ENCODE data around the gene MLLT1. TPM values are rescaled to one million over a fixed set of nuclear protein-coding genes. Genes with fewer than 3 reads are reported as not detected.

Gene MLLT1
- total RNA-seq, 1 experiment from 2014 or later, result 54.9 TPM

- peaks cover 14% of the 10 kb centered on the region for H3K9me3 ChIP-seq (ENCODE audit: control insufficient read depth, low read depth, low read length)
- no peak overlapping the region for H2AK5ac ChIP-seq (ENCODE audit: insufficient read length, low read length)
- Mint-ChIP-seq H3K36me3 (ENCODE audit: insufficient read depth in 1 of 3, low read depth in 3 of 3) (peaks cover 46 to 54% (median 47%) of the 10 kb centered on the region in 3 experiments), H3K4me3 (no peak overlapping the region), H3K27ac (no peak overlapping the region), H3K9me3 (peaks cover 53 to 70% of the 10 kb centered on the region in 2 experiments), H3K27me3 (ENCODE audit: low read depth) (peaks cover 33% of the 10 kb centered on the region), H3K4me1 (peaks cover 5 to 6% of the 10 kb centered on the region in 2 experiments)
- peaks cover 6% of the 10 kb centered on the region for H4K20me1 ChIP-seq (ENCODE audit: control insufficient read depth, insufficient read depth, insufficient read length)
- H3K23ac ChIP-seq (ENCODE audit: insufficient read length, low read depth, low read length), result no peak overlapping the region
- no peaks in the 10 kb centered on the region for H3K79me1 ChIP-seq (ENCODE audit: insufficient read depth, low read depth, low read length, poor library complexity, severe bottlenecking)
- no peak overlapping the region for H3T11ph ChIP-seq (ENCODE audit: low read length)
- no peak overlapping the region for H2BK15ac ChIP-seq (ENCODE audit: low read depth, low read length)
- H2BK5ac ChIP-seq (ENCODE audit: insufficient read length, low read length), result no peak overlapping the region
- H3K18ac ChIP-seq (ENCODE audit: insufficient read length, low read depth, low read length), result no peak overlapping the region
- H3K14ac ChIP-seq (ENCODE audit: insufficient read depth, low read length), result no peak overlapping the region
- no peak overlapping the region for H4K5ac ChIP-seq (ENCODE audit: insufficient read length, low read depth, low read length)
- H4K8ac ChIP-seq (replicated peaks; ENCODE audit: insufficient read length, low read depth, low read length), result no peak overlapping the region
- no peak overlapping the region for H3K56ac ChIP-seq (ENCODE audit: insufficient read length, low read depth, low read length)
- peaks cover 6% of the 10 kb centered on the region for H3K23me2 ChIP-seq (ENCODE audit: insufficient read length, low read depth, low read length, poor library complexity, severe bottlenecking)
- no CpG with 5 or more reads among the region's 5 CpGs for WGBS (ENCODE audit: extremely low coverage, insufficient read length, low lambda C conversion rate)
- no peak overlapping the region for H2AFZ ChIP-seq (ENCODE audit: low read length)
- no peak overlapping the region for H3K4ac ChIP-seq (ENCODE audit: low read depth, low read length)
- no peak overlapping the region for H3K27ac ChIP-seq (ENCODE audit: insufficient read length, low read depth, low read length)
- H2BK20ac ChIP-seq (ENCODE audit: low read depth, low read length, poor library complexity, severe bottlenecking), result no peak overlapping the region
- H3K4me2 ChIP-seq (ENCODE audit: insufficient read depth, insufficient read length, low read length), result no peak overlapping the region
- DNase-seq, result no peak
- H3K4me1 ChIP-seq (ENCODE audit: insufficient read depth, low read length), result no peaks in the 10 kb centered on the region
- H2BK12ac ChIP-seq (ENCODE audit: insufficient read length, low read depth, low read length), result no peak overlapping the region
- no peaks in the 10 kb centered on the region for H3K79me2 ChIP-seq (ENCODE audit: insufficient read depth, low read length)
- H3K9ac ChIP-seq (ENCODE audit: extremely low read depth, insufficient read length, low read length), result no peak overlapping the region
- no peak for TF ChIP-seq CTCF (conservative IDR thresholded peaks at IDR 0.05)
- H4K91ac ChIP-seq (ENCODE audit: insufficient read length, low read depth, low read length), result no peak overlapping the region
- no peaks in the 10 kb centered on the region for H3K27me3 ChIP-seq (ENCODE audit: insufficient read depth, low read length)
- H2BK120ac ChIP-seq (ENCODE audit: low read depth, low read length, poor library complexity, severe bottlenecking), result no peak overlapping the region
These were observed 83.4 kb downstream of the MLLT1 start for GRCh38 chr19:6196361-6196760.
